NCI-H2029 treated with DMSO at 0.1 percent for 48 hours (cell line): ENCODE data around the gene TMEM51.

Experiments used
- DNase-seq: peaks from one replicate; lab custom pipeline; 2025; lab: John Stamatoyannopoulos, UW

The TMEM51 gene, protein sequence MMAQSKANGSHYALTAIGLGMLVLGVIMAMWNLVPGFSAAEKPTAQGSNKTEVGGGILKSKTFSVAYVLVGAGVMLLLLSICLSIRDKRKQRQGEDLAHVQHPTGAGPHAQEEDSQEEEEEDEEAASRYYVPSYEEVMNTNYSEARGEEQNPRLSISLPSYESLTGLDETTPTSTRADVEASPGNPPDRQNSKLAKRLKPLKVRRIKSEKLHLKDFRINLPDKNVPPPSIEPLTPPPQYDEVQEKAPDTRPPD

DNA sequence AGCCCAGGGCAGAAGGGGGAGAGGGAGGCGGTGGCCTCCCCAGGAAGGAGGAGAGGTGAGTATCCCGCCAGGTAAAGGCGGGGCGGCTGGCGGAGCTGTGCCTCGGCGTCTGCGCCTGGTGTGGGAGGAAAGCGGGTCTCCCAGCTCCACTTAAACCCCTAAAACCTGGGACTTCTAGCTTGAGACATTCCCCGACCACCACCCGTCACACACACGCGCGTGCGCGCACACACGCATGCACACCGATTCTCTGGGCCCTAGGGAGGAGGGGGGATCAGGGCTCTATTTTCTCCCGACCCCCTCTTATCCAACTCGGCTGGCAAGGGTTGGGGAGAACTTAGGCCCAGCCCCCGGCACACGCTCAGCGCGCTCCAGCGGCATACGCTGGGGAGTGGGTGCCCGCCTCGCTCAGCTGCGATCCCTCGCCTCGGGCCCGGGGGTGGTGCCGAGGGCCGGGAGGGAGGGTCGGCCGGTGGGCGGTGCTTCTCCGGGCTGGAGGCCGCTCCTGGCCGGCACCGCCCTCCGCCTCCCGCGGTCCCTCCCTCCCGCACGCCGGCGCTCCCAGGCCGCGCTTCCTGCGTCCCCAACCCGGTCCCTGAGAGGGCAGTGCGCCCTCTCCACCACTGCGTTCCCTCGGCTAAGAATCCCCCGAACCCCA lies at the start of gene TMEM51:
TMEM51 (plus strand) TSS at position 564 of the 658 bp plus-strand sequence. CDS start 61,341 bp downstream, outside the sequence.
- no peak for DNase-seq

DNA sequence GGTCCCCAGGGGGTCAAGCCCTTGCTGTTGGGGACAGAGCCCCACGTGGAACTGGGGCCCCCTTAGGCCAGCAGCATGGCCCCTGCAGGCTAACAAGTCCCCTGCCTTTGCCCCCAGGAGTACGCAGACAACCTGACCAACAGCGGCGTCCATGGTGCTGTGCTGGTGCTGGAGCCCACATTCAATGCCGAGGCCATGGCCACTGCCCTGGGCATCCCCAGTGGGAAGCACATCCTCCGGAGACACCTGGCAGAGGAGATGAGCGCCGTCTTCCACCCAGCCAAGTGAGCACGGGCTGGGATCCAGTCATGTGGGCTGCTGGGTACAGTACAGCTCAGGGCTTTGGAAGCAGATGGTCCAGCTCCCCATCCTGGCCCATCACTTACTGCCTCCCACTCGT lies 49.6 kb upstream of the TMEM51 start:
- no peak for DNase-seq

DNA sequence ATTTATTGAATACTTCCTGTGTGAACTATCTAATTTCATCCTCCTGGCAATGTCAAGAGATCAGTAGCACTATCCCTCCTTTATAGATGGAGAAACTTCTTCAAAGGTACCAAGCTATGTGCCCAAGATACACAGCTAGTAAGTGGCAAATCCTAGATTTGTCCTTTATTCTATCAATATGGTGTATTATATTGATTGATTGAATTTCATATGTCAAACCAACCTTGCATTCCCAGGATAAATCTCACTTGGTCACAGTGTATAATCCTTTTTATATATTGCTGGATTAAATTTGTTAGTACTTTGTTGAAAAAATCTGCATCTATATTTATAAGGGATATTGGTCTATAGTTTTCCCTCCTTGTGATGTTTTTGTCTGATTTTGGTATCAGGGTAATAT lies 48.8 kb upstream of the TMEM51 start:
- no peak for DNase-seq

DNA sequence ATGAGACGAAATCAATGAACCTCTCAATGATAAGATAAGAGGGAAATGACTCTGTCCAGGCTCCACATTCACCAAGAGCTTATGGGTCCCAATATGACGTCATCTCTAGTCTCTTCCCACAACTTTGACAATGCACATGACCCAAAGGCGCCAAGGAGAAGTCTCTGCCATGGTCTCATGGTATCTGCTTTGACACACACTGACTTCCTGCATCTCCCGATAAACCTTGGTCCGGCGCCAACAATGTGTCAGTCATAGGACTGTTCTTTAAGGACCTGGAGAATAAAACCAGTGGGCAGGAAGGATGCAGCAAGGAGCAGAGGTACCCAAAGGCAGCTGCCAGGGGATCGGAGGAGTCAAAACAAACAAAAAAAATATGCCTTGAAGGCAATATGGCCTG lies 46.9 kb upstream of the TMEM51 start:
- no peak for DNase-seq

DNA sequence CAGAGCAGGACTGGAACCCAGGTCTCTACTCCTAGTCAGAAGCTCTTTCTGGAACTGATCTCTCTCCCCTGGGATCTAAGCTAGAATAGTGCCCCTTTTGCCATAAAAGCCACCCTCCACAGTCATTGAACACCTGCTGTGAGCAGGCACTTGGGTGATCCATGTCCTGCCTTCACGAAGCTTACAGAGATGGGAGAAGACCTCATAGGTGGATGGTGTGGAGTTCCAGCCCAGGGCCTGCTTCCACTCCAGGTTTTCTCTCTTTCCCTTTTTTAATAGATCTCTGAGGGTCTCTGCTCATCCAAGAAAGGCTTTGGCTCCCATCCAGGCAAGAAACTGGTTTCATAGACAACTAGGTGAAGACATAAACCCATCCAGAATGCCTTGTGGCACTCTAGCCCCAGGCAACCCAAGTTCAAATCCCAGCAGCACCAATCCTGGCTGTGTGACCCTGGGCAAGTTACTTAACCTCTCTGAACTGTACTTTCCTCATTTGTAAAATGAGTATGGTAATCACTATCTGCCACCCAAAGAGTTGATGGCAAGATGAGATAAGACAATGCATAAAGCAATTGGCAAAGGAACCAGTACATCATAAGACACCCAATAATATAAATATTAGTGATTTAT lies 46.4 kb upstream of the TMEM51 start:
- DNase-seq = no peak

DNA sequence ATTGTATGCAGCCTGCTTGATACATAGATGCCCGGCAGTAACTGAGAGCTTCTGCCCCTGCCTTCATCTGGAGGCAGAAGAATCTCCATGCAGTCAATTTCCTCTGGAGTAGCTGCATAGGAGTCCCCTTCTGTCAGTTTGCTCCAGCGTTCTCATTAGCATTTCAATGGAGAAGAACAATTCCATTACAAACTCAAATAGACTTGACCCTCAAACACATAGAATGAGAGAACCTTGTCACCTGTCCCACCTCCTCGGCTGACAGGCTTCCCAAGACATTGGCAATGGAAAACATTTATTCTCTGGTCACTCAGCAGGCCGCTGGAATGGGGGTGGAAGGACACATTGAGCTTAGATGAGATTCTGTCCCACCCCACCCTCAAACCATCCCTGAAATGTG lies 45.6 kb upstream of the TMEM51 start:
- no peak for DNase-seq

DNA sequence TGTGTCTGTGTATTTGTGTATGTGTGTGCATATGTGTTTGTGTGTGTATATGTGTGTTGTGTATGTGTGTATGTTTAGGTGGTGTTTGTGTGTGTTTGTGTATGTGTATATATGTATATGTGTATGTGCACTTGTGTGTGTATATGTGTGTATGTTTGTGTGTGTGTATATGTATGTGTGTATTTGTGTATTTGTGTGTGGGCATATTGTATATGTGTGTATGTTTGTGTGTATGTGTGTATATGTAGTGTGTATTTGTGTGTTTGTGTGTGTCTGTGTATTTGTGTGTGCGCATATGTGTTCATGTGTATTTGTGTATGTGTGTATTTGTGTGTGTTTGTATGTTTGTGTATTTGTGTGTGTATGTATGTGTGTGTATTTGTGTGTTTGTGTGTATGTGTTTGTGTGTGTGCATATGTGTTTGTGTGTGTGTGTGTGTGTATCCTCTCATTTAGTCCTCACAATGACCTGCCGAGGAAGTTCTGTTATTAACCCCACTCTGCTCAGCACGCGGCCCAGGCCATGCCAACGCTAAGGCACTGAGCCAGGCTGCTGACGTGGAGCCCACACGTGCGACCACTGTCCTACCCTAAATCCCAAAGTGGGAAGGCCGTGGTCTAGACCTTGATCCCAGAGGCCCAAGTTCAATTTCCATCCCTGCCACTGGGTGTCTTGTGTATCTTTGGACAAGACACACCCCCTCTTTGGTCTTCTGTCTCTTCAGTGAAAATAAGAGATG lies 43.2 kb upstream of the TMEM51 start:
- no peak for DNase-seq

DNA sequence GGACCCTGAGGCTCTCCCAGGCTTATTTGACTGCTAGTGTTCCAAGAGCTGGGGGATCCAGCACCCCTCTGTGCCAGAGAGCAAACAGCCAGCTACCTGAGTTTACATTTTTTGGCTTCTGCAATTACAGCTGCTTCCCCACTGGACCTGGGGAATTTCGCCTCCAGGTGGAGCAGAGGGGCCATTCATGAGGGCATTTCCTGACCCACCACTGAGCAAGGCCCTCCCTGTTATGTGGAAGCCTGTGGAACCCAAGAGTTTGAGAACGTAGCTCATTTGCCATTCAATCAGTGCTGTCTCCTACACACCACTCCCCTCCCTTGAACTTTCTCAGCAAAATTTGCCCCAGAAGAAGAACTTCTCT lies 42.7 kb upstream of the TMEM51 start:
- DNase-seq = no peak

DNA sequence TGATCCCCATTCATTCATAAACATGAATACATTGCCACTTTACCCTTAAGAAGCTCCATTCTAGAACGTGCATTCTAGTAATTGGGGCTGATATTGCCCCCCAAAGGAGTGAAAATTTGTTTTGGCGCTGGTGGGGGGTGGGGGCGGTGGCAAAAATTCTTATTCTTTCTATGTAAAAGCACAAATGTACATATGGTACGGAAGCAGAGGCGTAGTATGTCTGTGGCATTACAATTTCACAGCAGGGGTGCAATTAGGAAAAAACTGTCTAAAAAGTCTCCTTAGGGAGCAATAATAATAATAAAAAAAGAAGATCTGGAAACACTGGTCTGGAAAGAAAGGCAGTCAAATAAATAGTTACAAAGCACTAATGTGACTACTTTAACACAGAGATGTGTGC lies 40.4 kb upstream of the TMEM51 start:
- no peak for DNase-seq

DNA sequence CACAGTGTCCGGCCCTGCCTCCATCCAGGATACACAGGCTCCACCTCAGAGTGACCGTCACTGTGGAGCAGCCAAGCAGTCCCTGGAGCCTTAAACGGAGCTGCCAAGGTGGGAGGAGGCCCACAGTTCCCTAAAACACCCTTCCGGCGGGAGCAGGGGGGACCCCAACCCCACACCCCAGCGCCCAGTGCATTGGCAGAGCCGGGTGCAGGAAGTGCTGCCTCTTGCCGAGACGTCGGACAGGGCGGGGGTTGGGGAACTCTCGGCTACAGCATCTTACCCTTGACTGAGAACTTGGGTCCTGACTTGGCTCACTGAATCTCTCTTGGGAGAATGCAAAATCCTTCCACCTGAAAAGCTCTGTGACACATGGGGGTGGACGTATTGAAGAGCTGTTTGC lies 38.7 kb upstream of the TMEM51 start:
- no peak for DNase-seq

DNA sequence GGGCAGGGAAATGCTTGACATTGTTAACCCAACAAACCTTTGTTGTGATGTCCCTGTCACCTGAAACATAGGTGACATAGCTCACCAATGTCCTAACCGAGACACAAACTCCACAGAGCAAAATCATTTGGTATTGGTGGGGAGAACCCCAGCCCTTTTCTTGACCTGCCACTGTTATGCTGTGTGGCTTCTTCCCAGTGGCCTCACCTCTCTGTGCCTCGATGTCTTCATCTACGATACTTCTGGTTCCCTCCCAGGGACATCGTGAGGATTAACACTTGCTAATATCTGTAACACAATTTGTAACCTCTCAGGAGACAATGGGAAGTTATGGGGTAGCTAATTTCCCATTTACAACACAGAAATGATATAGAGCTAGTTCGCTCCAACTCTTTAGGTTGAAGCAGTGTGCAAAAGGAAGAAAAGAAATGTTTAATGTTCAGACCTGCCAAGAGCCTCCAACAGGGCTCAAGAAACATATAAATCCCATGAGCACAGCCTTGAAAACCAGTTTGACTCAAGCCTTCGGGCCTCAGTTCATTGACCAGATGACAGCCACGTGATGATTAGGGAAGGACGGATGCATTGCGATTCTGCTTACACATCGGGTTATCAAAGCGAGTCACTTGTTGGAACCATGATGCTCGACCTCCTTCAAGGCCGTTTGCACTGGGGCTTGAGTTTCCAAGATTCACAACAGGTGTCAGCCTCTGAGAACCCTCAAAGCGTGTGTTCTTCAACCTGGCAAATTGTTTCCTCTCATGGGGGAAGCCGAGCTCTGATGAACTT lies 37.8 kb upstream of the TMEM51 start:
- DNase-seq = no peak

DNA sequence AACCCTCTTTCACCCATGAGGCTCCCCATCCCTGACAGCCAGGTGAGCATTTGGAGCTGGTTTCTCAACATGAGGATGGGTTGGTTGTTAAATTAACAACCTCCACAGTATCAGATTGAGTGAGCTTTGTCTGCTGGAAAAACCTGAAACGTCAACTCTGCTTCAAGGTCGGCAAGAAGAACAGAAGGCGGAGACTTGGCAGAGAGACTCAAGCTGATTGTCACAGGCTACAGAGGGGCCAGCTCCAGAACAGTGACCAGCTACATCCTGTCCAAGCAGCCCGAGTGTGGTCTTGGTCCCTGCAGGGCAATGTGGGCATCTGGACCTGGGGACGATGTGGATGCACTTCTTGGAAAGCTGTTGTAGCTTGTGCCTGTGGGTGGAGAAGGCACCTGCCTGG lies 36.6 kb upstream of the TMEM51 start:
- DNase-seq = no peak

DNA sequence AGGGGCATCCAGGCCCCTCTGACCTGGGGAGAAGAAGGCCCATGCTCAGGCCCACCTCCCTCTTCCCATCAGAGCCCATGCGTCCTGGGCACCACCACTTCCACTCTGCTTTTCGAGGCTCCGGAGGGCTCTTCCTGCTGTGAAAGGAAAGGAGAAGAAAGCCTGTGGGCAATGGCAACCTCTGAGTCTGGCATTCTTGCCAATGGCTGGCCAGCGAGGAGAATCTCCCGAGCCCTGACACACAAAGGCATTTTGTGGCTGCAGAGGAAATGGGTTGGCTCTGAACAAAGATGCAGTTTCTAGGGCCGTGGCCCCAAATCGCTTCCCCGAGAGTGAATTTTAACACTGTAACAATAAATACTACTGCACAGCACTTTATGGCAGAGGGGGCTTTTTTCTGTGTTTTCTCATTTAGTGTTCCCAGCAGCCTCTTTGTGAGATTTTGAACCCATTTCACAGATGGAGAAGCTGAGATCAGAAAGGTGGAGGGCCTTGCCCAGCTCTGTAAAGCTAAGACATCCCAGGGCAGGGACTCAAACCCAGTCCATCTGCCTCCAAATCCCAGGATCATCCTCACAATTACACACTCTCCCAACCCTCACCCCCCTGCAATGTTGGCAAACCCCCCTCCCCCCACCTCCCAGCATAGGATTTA lies 35.7 kb upstream of the TMEM51 start:
- no peak for DNase-seq

DNA sequence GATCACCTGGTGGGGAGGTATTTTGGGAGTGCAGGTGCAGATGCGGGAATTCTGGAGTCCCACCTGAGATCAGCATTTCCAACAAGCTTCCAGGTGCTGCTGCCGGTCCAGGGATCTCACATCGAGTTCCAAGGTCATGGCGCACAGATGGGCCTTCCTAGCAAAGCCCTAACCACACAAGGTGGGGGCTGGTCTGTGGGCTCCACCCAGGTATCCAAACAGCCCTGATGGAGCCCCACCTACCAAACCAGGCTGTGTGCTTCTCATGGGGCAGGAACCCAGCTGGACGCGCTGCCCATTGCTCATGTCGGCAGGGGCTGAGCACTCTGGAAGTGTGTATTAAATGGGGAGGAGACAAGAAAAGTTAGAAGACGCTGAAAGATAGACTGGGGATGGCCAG lies 35.0 kb upstream of the TMEM51 start:
- no peak for DNase-seq

DNA sequence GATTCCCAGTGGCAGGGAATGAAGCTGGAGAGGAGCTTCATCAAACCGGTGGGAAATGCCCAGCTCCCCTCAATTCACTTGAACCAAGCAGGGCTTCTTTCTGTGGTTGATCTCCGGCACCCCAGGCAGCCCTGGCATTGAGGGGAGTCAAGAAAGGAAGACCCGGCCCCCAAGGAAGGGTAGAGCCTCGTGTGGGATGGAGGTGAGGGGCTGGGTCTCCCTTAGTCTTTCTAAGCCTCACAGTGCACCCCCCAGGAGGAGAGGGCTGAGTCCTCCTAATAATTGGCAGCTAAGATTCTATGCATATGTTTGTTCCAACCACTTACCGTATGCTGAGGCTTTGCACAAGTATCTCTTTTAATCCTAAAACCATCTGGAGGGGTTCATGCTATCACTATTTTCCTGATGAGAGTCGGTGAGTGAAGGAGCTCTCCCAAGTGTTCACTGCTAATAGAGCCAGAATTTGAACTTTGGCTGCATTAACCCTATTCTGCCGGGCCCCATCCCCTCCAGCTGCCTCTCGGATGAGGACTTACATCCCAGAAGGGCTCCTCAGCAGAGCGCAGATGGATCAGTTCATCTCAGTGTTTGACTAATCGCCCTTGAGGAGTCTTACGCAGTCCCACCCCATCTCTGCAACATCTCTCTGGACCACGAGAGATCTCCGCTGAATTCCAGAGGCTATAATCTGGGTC lies 33.1 kb upstream of the TMEM51 start:
- DNase-seq = no peak

DNA sequence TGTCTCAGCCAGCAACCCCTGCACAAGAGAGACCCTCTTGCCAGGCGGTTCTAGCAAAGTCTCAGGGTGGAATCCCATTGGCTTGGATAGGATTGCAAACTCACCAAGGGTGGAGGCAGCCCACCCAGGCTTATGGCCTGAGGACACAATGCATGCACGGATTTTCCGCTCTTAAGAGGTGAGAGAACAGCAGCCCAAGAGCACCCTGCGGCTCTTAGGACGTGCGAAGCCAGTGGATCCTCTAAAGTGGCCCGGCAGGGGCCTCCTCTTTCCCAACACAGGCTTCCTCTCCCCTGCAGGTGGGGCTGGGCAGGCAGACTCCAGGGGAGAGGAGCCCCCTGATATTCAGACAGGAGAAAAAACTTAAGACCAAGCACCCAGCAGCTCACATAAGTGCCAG lies 31.2 kb upstream of the TMEM51 start:
- no peak for DNase-seq

DNA sequence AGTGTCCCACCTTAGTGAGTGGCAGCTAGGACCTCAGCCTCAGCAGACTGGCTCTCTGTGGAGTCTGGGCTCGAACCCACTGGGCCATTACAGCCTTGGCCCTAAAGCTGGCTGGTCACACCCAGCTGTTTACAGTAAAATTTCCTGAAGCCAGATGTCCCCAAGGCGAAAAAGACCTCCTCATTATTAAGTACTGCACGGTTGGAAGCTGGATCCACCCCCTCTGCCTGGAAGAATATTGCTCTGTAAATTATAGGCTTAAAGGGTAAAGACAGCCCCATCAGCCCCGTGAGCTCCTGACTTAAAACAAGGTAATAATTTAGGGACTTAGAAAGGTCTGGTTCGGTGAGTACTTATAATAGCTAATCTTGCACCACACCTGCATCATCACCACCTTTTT lies 30.3 kb upstream of the TMEM51 start:
- DNase-seq = no peak

DNA sequence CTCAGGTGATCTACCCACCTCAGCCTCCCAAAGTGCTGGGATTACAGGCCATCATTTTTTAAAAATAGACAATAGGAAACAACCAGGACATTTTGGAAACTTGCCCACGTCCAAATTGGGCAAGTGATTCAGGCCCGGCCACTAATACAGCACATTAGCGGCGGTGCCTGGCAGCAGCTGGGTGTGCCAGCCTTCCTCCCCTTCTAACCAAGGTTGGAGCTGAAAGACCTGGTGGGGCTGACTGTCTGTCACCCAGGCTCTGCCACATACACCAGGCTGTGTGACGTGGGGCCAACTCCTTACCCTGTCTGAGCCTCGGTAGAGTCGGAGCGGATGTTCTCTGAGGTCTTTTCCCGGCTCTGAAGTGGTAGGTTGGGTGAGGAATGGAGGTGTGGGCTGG lies 29.6 kb upstream of the TMEM51 start:
- DNase-seq = no peak

DNA sequence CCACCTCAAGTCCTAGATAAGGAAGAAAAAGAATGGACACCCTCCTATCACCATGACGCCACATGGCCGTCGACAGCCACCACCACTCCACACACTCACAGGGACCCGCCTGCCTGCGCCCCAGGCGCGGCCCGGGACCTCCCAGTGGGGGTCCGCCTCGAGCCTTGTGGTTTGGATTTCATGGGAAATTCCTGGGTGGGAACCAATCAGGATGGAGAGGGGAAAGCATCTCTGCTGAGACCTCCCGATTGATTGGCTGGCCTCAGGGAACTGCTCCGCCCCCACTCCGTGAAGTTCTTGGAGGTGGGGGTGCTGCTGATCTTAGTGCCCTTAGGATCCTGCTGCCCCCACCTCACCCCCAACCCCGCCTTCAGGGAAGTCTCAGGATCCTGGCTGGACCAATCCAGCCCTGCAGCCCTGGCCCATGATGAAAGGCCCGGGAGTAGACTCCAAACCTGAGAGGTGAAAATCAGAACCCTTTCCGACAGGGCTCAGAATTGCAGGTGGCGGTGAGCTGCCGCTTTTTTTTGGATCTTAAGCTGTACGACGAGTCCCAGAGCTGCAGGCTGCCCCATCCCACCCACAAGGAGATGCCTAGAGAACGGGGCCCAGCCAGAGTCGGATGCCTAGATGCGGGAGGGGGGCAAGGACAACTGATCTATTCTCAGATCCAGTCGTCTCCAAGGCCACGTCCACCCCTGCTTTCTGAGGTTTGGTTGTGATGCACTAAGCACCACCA lies 29.0 kb upstream of the TMEM51 start:
- no peak for DNase-seq

DNA sequence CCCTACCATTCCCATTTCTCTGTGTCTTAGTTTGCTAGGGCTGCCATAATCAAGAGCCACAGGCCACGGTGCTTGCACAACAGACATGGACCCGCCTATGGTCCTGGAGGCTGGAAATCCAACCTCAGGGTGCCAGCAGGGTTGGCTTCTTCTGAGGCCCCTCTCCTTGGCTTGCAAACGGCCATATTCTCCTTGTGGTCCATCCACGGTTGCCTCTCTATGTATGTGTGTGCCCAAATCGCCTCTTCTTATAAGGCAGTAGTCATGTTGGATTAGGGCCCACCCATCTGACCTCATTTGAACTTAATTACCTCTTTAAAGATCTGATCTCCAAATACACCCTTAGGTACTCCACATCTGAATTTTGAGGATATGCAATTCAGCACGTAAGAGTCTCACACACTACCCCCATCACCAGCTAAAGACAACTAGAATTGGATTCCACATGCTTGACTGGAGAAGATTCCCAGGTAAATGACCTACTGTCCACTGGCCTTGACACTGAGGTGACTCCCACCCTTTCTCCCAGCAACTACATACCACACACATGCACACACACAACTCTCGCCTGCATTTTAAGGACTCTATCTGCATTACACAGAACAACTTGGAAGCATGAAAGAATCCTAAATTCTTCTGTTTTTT lies 28.3 kb upstream of the TMEM51 start:
- DNase-seq = no peak
